Endothelial cell of hepatic sinusoid (primary cell): ENCODE measurements around the gene PAPPA.

Source experiments
- in situ Hi-C: cut with HindIII; loops from 2 replicates; pipeline ENCODE4 v1.10.0; 2017; ENCODE audit warnings: low sequenced_read_pairs

PAPPA gene

GRCh38 chr9:116303886-116304538 is 150.4 kb downstream of the PAPPA start:
- in situ Hi-C loops: no loop called here

GRCh38 chr9:116304761-116305160 is 151.2 kb downstream of the PAPPA start:
- in situ Hi-C loops: no loop called here

GRCh38 chr9:116308076-116308475 is 154.5 kb downstream of the PAPPA start:
- in situ Hi-C loops: no loop called here

GRCh38 chr9:116309900-116310611 is 156.5 kb downstream of the PAPPA start:
- in situ Hi-C loops: no loop called here

- in situ Hi-C loops: no loop called here
Observed at GRCh38 chr9:116312221-116312620, 158.6 kb downstream of the PAPPA start.

- in situ Hi-C loops: no loop called here
Observed at GRCh38 chr9:116313638-116314037, 160.0 kb downstream of the PAPPA start.

GRCh38 chr9:116316246-116316645 is 162.7 kb downstream of the PAPPA start:
- in situ Hi-C loops: no loop called here

- in situ Hi-C loops: no loop called here
Observed at GRCh38 chr9:116317503-116317902, 163.9 kb downstream of the PAPPA start.

GRCh38 chr9:116318468-116319374 is 165.1 kb downstream of the PAPPA start:
- in situ Hi-C loops: no loop called here

GRCh38 chr9:116319480-116319879 is 165.9 kb downstream of the PAPPA start:
- in situ Hi-C loops: no loop called here

GRCh38 chr9:116320290-116320689 is 166.7 kb downstream of the PAPPA start:
- in situ Hi-C loops: no loop called here

GRCh38 chr9:116322521-116322920 is 168.9 kb downstream of the PAPPA start:
- in situ Hi-C loops: no loop called here

GRCh38 chr9:116323012-116323411 is 169.4 kb downstream of the PAPPA start:
- in situ Hi-C loops: no loop called here

- in situ Hi-C loops: no loop called here
Observed at GRCh38 chr9:116323571-116323970, 170.0 kb downstream of the PAPPA start.

- in situ Hi-C loops: no loop called here
Observed at GRCh38 chr9:116325924-116326323, 172.3 kb downstream of the PAPPA start.

- in situ Hi-C loops: no loop called here
Observed at GRCh38 chr9:116327701-116328405, 174.3 kb downstream of the PAPPA start.

GRCh38 chr9:116329470-116329869 is 175.9 kb downstream of the PAPPA start:
- in situ Hi-C loops: no loop called here

GRCh38 chr9:116331241-116331640 is 177.7 kb downstream of the PAPPA start:
- in situ Hi-C loops: no loop called here

- in situ Hi-C loops: no loop called here
Observed at GRCh38 chr9:116332090-116332489, 178.5 kb downstream of the PAPPA start.

GRCh38 chr9:116333254-116333653 is 179.7 kb downstream of the PAPPA start:
- in situ Hi-C loops: no loop called here
